Cardiac septum (tissue), 1 donor: ENCODE results near the gene NT5E. TPM values are rescaled to one million over a fixed set of nuclear protein-coding genes. Genes with fewer than 3 reads are reported as not detected.

Experiments
- total RNA-seq: library from RNA; stranded (reverse); fragmentation: NEBNext Ultra II Directional; extraction: Animal tissue kit (Norgen Biotek cat#: 25700); gene quantifications from one replicate; pipeline ENCODE4 v1.2.1, GENCODE V29; 2021
- donor health status: DM: no; HTN: no; CAD: no.

The NT5E gene
- total RNA-seq, 1 donor from 2014 or later, result 5.9 TPM

Other genes starting within 250 kb of the NT5E start
- 43.0 TPM for gene SNX14, start 143.8 kb downstream of the NT5E start, total RNA-seq
- 73.1 TPM for gene SYNCRIP, start 192.8 kb downstream of the NT5E start, total RNA-seq